Breast epithelium (tissue), 3 donors: ENCODE measurements around the gene DDX25.

Experiments
- CTCF ChIP-seq, 3 donors: fragments of 450-650 bp; IDR thresholded peaks; one replicate each; pipeline ENCODE4 v1.5.1; 2016 to 2017; ENCODE audit warnings: antibody characterized with exemption in 3 of 3, mild to moderate bottlenecking in 3 of 3, moderate library complexity in 3 of 3
- POLR2A ChIP-seq: fragments of 450-650 bp; IDR thresholded peaks from one replicate; pipeline ENCODE4 v1.6.1; 2016; ENCODE audit warnings: antibody characterized with exemption, mild to moderate bottlenecking, moderate library complexity
- POLR2AphosphoS5 ChIP-seq, 3 donors: sonication (generic); formaldehyde crosslinking; IDR thresholded peaks; one replicate each; pipeline ENCODE4 v1.6.1; 2017; ENCODE audit warnings: antibody characterized with exemption in 3 of 3

DNA sequence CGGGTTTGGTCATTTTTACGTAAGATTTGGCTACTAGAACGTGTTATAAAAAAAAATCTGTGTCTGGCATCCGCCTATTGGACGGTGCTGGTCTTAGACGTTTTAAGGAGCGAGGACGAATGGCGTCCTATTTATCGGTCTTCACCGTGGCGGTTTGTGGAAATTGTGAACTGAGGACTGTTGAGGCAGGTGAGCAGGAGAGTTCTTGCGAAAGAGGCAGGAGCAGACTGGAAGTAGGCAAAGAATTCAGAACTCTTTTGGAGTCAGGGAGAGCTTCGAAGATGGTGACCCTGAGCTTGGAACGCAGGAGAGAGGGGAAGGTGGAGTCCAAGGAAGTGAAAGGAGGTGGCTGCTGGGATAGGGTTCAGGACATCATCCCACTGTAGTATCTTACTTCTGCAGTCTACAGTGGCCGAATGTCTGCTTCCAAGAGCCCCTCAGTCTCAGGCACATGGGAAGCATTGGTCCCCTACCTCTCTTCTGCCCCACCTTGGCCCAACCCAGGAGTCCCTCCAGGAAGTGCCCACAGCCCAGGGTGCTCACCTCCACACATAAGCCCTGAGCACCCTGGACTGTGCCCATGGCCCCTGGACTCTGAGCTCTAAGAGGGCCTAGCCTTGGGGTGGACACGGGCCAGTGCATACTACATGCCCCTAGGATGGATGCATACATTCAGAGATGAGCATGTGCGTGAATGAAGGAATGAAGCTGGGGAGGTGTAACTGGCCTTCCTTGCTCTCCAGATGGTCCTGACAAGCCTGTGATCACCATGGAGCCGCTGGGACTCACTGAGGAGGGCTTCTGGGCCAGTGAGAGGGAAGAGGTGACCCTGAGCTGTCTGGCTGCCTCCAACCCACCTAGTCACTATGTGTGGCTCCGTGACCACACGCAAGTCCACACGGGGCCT is 45.2 kb downstream of the DDX25 start:
- no peak for TF ChIP-seq CTCF (IDR thresholded peaks at IDR 0.05)
- TF ChIP-seq POLR2A, result no peak
- no peak for TF ChIP-seq POLR2AphosphoS5 (IDR thresholded peaks at IDR 0.05)
